Mesodermal cell (in vitro differentiated cells): ENCODE measurements around the gene SH3PXD2A.

ENCODE experiments used
- H3K27ac ChIP-seq: 2 replicates; pipeline ENCODE4 v1.7.0; 2013; ENCODE audit warnings: mild to moderate bottlenecking, low read depth, low read length, moderate library complexity; ENCODE audit not compliant: severe bottlenecking
- H3K36me3 ChIP-seq: 2 replicates; pipeline ENCODE4 v1.7.1; 2013; ENCODE audit warnings: mild to moderate bottlenecking, low read length, moderate library complexity; ENCODE audit not compliant: control insufficient read depth, insufficient read depth
- H3K4me1 ChIP-seq: one replicate; pipeline ENCODE4 v1.7.1; 2013; ENCODE audit warnings: mild to moderate bottlenecking, low read length; ENCODE audit not compliant: insufficient read depth, control insufficient read depth, poor library complexity, severe bottlenecking
- H3K4me3 ChIP-seq: 2 replicates; pipeline ENCODE4 v1.7.0; 2013; ENCODE audit warnings: low read length, control low read depth, mild to moderate bottlenecking; ENCODE audit not compliant: insufficient read depth, poor library complexity, severe bottlenecking; ENCODE audit errors: extremely low read depth
- H3K9me3 ChIP-seq: 2 replicates; pipeline ENCODE4 v1.7.1; 2013; ENCODE audit warnings: mild to moderate bottlenecking, low read length, moderate library complexity; ENCODE audit not compliant: control insufficient read depth
- WGBS, 2 experiments: methylation state at CpG; one replicate each; pipeline ENCODE4 v1.1.5; 2013; ENCODE audit warnings: missing lambda C conversion rate in 2 of 2; ENCODE audit not compliant: insufficient coverage in 2 of 2; 5-methylcytosine and 5-hydroxymethylcytosine counted together

The SH3PXD2A gene

GRCh38 chr10:103800789-103801540 is 54.4 kb downstream of the SH3PXD2A start:
- H3K27ac ChIP-seq = peak overlapping the region; percentile 30
- peaks cover 39% of the 10 kb centered on the region for H3K36me3 ChIP-seq
- no peak overlapping the region for H3K4me3 ChIP-seq
- H3K9me3 ChIP-seq = no peaks in the 10 kb centered on the region
- H3K4me1 ChIP-seq = peaks cover 27% of the 10 kb centered on the region
- 76 to 83% methylated on average over 6 to 7 of the region's 10 CpGs for WGBS, 2 experiments

- Histone ChIP-seq H3K9me3 (no peaks in the 10 kb centered on the region), H3K4me3 (no peak overlapping the region), H3K4me1 (peaks cover 27% of the 10 kb centered on the region), H3K27ac (peak overlapping the region; percentile 30), H3K36me3 (peaks cover 39% of the 10 kb centered on the region)
- WGBS, 2 experiments = 90 to 100% methylated on average over 2 to 3 of the region's 3 CpGs
Observed at GRCh38 chr10:103800089-103800488, 55.3 kb downstream of the SH3PXD2A start.

- Histone ChIP-seq H3K36me3 (peaks cover 43% of the 10 kb centered on the region), H3K4me3 (no peak overlapping the region), H3K9me3 (no peaks in the 10 kb centered on the region), H3K4me1 (peaks cover 31% of the 10 kb centered on the region), H3K27ac (peak overlapping the region; percentile 10)
- WGBS, 2 experiments = 95 to 100% methylated on average over 2 to 3 of the region's 4 CpGs
Observed at GRCh38 chr10:103799341-103799740, 56.0 kb downstream of the SH3PXD2A start.

- WGBS, 2 experiments = 94 to 97% methylated on average over 3 to 7 of the region's 7 CpGs
- H3K27ac ChIP-seq = no peak overlapping the region
Observed at GRCh38 chr10:103798511-103798910, 56.9 kb downstream of the SH3PXD2A start.

GRCh38 chr10:103797857-103798256 is 57.5 kb downstream of the SH3PXD2A start:
- Histone ChIP-seq H3K9me3 (no peaks in the 10 kb centered on the region), H3K36me3 (peaks cover 57% of the 10 kb centered on the region), H3K27ac (no peak overlapping the region), H3K4me3 (no peak overlapping the region), H3K4me1 (peaks cover 31% of the 10 kb centered on the region)
- 95 to 98% methylated on average over 12 of the region's 12 CpGs for WGBS, 2 experiments

More at GRCh38 chr10:103798511-103798910, 56.9 kb downstream of the SH3PXD2A start:
- Histone ChIP-seq H3K9me3 (no peaks in the 10 kb centered on the region), H3K4me1 (peaks cover 31% of the 10 kb centered on the region), H3K36me3 (peaks cover 51% of the 10 kb centered on the region), H3K4me3 (no peak overlapping the region)

- Histone ChIP-seq H3K4me1 (peaks cover 24% of the 10 kb centered on the region), H3K36me3 (peaks cover 76% of the 10 kb centered on the region), H3K9me3 (no peaks in the 10 kb centered on the region), H3K4me3 (no peak overlapping the region), H3K27ac (no peak overlapping the region)
- 95 to 96% methylated on average over 2 to 4 of the region's 4 CpGs for WGBS, 2 experiments
Observed at GRCh38 chr10:103795634-103796270, 59.6 kb downstream of the SH3PXD2A start.

- no peak overlapping the region for H3K27ac ChIP-seq
- peaks cover 18% of the 10 kb centered on the region for H3K4me1 ChIP-seq
- H3K36me3 ChIP-seq = peaks cover 75% of the 10 kb centered on the region
- 100% methylated on average over 3 to 5 of the region's 7 CpGs for WGBS, 2 experiments
- no peaks in the 10 kb centered on the region for H3K9me3 ChIP-seq
- H3K4me3 ChIP-seq = no peak overlapping the region
Observed at GRCh38 chr10:103794996-103795395, 60.4 kb downstream of the SH3PXD2A start.

- Histone ChIP-seq H3K27ac (peak overlapping the region; percentile 29), H3K4me1 (peaks cover 10% of the 10 kb centered on the region), H3K36me3 (peaks cover 73% of the 10 kb centered on the region), H3K4me3 (no peak overlapping the region), H3K9me3 (no peaks in the 10 kb centered on the region)
- WGBS, 2 experiments = 87 to 93% methylated on average over 8 of the region's 13 CpGs
Observed at GRCh38 chr10:103793920-103794883, 61.2 kb downstream of the SH3PXD2A start.

GRCh38 chr10:103793429-103793828 is 61.9 kb downstream of the SH3PXD2A start:
- Histone ChIP-seq H3K4me3 (no peak overlapping the region), H3K27ac (no peak overlapping the region), H3K4me1 (peaks cover 7% of the 10 kb centered on the region), H3K9me3 (no peaks in the 10 kb centered on the region), H3K36me3 (peaks cover 69% of the 10 kb centered on the region)
- WGBS, 2 experiments = 97 to 98% methylated on average over 3 of the region's 3 CpGs

GRCh38 chr10:103792547-103792946 is 62.8 kb downstream of the SH3PXD2A start:
- H3K4me1 ChIP-seq = peaks cover 9% of the 10 kb centered on the region
- no peak overlapping the region for H3K4me3 ChIP-seq
- no peaks in the 10 kb centered on the region for H3K9me3 ChIP-seq
- 100% methylated on average over 1 of the region's 2 CpGs; no CpG with 5 or more reads in 1 of the 2 experiments for WGBS, 2 experiments
- no peak overlapping the region for H3K27ac ChIP-seq
- H3K36me3 ChIP-seq = peaks cover 63% of the 10 kb centered on the region
